Fibroblast of the aortic adventitia (primary cell): ENCODE results near the gene NLRC3. TPM values are rescaled to one million over a fixed set of nuclear protein-coding genes. Genes with fewer than 3 reads are reported as not detected.

ENCODE experiments used
- DNase-seq: peaks from one replicate; pipeline ENCODE4 v3.0.0-alpha.2; 2010; ENCODE audit warnings: low read depth
- H3K4me3 ChIP-seq: 2 replicates; pipeline ENCODE4 v1.5.1; 2011; ENCODE audit warnings: low read depth, mild to moderate bottlenecking, control low read depth, low read length, moderate library complexity
- CTCF ChIP-seq: IDR thresholded peaks from 2 replicates; pipeline ENCODE4 v1.5.1; 2011; ENCODE audit warnings: mild to moderate bottlenecking, low read length, control low read depth, inconsistent platforms; ENCODE audit not compliant: insufficient read depth
- total RNA-seq: library from RNA; depleted of rRNA; stranded (reverse); fragments of >200 nt; gene quantifications from 2 replicates; pipeline ENCODE4 v1.2.3, GENCODE V29; 2012; ENCODE audit warnings: low replicate concordance

Gene NLRC3
- total RNA-seq, 1 donor = not detected

GRCh38 chr16:3492356-3492755 is 84.8 kb downstream of the NLRC3 start:
- no peak for DNase-seq
- no peak for TF ChIP-seq CTCF
- no peak overlapping the region for H3K4me3 ChIP-seq

- no peak overlapping the region for H3K4me3 ChIP-seq
- no peak for TF ChIP-seq CTCF
- no peak for DNase-seq
Observed at GRCh38 chr16:3490911-3491629, 86.1 kb downstream of the NLRC3 start.

Other genes with a start within 250 kb of the NLRC3 start
- 0.09 TPM in 1 of 2 replicates, not detected in the other for gene OR2C1, start 221.5 kb downstream of the NLRC3 start, total RNA-seq
- 9.0 and 12.7 TPM in 2 replicates for gene ZSCAN32, start 176.4 kb downstream of the NLRC3 start, total RNA-seq
- 8.0 TPM in 2 replicates for gene ZNF174, start 176.2 kb downstream of the NLRC3 start, total RNA-seq
- gene ZNF597, start 133.9 kb downstream of the NLRC3 start, total RNA-seq = 2.5 and 2.8 TPM in 2 replicates
- 13.0 and 16.6 TPM in 2 replicates for gene NAA60, start 133.7 kb downstream of the NLRC3 start, total RNA-seq
- not detected in 2 replicates for gene C16orf90, start 81.9 kb downstream of the NLRC3 start, total RNA-seq
- gene CLUAP1, start 76.4 kb downstream of the NLRC3 start, total RNA-seq = 20.9 and 105 TPM in 2 replicates
- 4.3 and 7.0 TPM in 2 replicates for gene SLX4, start 34.2 kb upstream of the NLRC3 start, total RNA-seq
- 5.8 and 11.8 TPM in 2 replicates for gene DNASE1, start 77.3 kb upstream of the NLRC3 start, total RNA-seq
- 43.6 and 66.0 TPM in 2 replicates for gene TRAP1, start 140.1 kb upstream of the NLRC3 start, total RNA-seq